ENCODE measurements around the gene PCDH12.

GRCh38 chr5:141908796-141909195 is 49.2 kb downstream of the PCDH12 start:
- TF ChIP-seq EZH2phosphoT487 (IDR thresholded peaks at IDR 0.05; ENCODE audit: low read depth, severe bottlenecking, unreplicated experiment) (no peak), EZH2 (IDR thresholded peaks at IDR 0.05; ENCODE audit: borderline replicate concordance) (no peak)
- TF ChIP-seq, protein P1, sequence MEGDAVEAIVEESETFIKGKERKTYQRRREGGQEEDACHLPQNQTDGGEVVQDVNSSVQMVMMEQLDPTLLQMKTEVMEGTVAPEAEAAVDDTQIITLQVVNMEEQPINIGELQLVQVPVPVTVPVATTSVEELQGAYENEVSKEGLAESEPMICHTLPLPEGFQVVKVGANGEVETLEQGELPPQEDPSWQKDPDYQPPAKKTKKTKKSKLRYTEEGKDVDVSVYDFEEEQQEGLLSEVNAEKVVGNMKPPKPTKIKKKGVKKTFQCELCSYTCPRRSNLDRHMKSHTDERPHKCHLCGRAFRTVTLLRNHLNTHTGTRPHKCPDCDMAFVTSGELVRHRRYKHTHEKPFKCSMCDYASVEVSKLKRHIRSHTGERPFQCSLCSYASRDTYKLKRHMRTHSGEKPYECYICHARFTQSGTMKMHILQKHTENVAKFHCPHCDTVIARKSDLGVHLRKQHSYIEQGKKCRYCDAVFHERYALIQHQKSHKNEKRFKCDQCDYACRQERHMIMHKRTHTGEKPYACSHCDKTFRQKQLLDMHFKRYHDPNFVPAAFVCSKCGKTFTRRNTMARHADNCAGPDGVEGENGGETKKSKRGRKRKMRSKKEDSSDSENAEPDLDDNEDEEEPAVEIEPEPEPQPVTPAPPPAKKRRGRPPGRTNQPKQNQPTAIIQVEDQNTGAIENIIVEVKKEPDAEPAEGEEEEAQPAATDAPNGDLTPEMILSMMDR (IDR thresholded peaks at IDR 0.05; ENCODE audit: poor library complexity), result no peak

Measured in hepatocyte (in vitro differentiated cells).